ENCODE measurements around the gene FHOD3.

GRCh38 chr18:36594621-36595020 is 297.1 kb downstream of the FHOD3 start:
- TF ChIP-seq CTCF (IDR thresholded peaks at IDR 0.05) = no peak
- no peak for TF ChIP-seq EP300 (IDR thresholded peaks at IDR 0.05)
- no peak for TF ChIP-seq POLR2AphosphoS5 (IDR thresholded peaks at IDR 0.05)
- no peak for TF ChIP-seq POLR2A (IDR thresholded peaks at IDR 0.05; ENCODE audit: low read depth)

Measured in esophagus muscularis mucosa (tissue), 4 donors.